HG02623 (cell line): ENCODE results near the gene ZNF750.
"Not testable (repeated sequence)": the region's sequence is repeated elsewhere in the genome, so short reads cannot be mapped to it uniquely, and the experiment has no call there.

Experiments
- ATAC-seq: cut with Tn5 transposase; IDR thresholded peaks from one replicate; pipeline ENCODE4 v1.9.1; 2021; ENCODE audit warnings: moderate library complexity; ENCODE audit not compliant: unreplicated experiment

The ZNF750 gene

DNA sequence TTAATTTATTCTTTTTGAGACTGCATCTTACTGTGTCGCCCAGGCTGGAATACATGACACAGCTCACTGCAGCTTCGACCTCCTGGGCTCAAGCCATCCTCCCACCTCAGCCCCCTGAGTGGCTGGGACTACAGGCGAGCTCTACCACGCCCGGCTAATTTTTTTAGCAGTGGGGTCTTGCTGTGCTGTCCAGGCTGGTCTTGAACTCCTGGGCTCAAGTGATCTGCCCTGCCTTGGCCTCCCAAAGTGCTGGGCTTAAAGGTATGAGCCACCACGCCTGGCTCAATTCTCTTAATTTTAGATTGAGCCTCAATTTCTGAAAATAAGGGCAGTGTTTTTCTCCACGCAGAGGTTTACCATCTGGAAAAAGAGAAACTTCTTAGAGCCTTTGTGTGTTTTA lies 41.1 kb downstream of the ZNF750 start:
- no peak for ATAC-seq

DNA sequence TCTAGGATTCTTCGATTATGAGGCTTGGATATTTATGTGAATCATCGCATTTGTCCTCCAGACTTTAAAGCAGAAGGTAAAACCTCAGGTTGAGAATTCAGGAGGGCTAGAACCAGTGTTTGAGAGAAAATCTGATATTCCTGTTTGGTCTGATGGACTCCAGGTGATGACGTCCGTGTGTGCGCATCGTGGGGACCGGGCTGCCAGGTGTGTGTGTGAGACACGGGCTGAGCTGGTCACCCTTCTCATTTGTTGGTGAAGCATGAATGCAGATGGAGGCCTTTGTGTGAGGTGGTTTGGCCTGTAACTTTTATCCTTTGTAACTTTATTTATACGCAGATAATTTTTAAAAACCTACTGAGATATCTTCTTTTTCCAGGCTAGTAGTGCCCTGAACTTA lies 42.8 kb downstream of the ZNF750 start:
- no peak for ATAC-seq

DNA sequence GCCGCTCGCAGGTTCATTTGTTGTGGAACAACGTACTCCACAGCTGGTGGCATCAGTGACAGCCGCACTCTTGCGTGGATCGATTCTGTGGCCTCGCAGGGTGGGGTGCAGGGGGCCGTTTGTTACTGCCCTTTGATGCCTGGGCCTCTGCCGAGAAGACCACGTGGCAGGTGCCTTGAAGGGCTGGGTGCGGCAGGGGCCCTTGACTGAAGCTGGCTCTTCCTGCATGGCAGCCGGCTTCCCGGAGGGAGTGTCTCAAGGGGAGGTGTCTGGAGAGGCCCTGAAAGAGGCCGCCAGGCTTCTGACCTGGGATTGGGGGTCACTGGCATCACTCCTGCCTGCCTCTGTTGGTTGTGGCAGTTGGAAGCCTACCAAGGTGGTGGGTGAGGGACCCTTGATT lies 44.2 kb downstream of the ZNF750 start:
- ATAC-seq, result no peak

GRCh38 chr17:82794781-82795482 lies 44.9 kb downstream of the ZNF750 start:
- ATAC-seq, result no peak

- ATAC-seq, result no peak
These were observed 45.7 kb downstream of the ZNF750 start for GRCh38 chr17:82793974-82794630.

DNA sequence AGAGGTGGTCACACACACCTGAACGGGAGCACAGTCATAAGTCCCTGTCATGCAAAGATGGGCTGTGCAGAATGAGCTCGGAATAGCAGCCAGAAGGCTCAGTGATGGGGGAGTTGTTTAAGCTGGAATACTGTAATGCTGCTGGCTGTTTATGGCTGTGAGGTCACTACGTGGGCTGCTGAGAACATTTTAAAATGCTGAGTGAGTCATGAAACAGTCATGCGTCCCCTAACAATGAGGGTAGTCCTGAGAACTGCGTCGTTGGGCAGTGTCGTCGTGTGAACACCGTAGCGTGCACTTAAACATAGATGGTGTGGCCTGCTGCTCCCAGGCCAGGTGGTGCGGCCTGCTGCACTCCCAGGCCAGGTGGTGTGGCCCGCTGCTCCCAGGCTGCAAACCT lies 48.3 kb downstream of the ZNF750 start:
- ATAC-seq, result no peak

DNA sequence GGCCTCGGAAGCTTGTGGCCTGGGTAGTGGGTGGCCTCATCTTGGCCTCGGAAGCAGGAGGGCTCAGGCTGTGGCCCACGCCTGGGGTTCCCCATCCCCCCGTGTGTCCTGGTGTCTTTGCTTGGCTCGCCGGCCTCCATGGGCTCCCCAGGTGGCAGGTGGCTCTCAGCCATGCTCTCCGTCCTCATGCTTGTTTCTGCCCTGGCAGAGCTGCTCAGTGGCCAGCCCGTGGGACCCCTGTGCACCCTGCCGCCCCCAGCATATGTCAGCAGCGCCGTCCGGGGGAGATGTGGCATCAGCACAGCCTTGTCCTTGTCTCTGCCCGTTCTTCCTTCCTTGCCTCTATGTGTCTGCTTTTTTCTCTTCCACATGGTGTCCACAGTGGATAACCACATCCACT lies 49.4 kb downstream of the ZNF750 start:
- ATAC-seq, result no peak

- no peak for ATAC-seq
These were observed 50.0 kb downstream of the ZNF750 start for GRCh38 chr17:82789806-82790205.

- no peak for ATAC-seq
These were observed 50.7 kb downstream of the ZNF750 start for GRCh38 chr17:82789051-82789592.

- ATAC-seq, result no peak
These were observed 51.4 kb downstream of the ZNF750 start for GRCh38 chr17:82788206-82789001.

- ATAC-seq, result no peak
These were observed 52.6 kb downstream of the ZNF750 start for GRCh38 chr17:82787081-82787848.

- ATAC-seq, result no peak
These were observed 53.4 kb downstream of the ZNF750 start for GRCh38 chr17:82786427-82786826.

GRCh38 chr17:82785581-82785980 lies 54.2 kb downstream of the ZNF750 start:
- not testable (repeated sequence) for ATAC-seq

- no peak for ATAC-seq
These were observed 56.3 kb downstream of the ZNF750 start for GRCh38 chr17:82783498-82783897.

DNA sequence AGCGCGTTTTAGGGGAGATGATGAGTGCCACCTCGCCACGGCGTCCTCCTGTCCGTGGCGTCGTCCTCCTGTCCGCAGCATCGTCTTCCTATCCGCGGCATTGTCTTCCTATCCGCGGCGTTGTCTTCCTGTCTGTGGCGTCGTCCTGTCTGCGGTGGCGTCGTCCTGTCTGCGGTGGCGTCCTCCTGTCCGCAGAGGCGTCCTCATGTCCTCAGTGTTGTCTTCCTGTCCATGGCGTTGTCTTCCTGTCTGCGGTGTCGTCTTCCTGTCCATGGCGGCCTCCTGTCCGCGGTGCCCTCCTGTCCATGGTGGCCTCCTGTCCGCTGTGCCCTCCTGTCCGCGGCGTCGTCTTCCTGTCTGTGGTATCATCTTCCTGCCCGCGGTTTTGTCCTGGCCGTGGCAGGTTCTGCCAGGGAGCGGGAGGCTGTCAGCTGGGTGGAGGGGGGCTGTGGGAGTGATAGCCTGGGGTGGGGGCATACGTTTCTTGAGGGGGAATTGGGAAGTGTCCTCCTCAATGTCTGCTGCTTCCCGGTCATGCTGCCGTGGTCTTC lies 57.1 kb downstream of the ZNF750 start:
- ATAC-seq, result no peak

DNA sequence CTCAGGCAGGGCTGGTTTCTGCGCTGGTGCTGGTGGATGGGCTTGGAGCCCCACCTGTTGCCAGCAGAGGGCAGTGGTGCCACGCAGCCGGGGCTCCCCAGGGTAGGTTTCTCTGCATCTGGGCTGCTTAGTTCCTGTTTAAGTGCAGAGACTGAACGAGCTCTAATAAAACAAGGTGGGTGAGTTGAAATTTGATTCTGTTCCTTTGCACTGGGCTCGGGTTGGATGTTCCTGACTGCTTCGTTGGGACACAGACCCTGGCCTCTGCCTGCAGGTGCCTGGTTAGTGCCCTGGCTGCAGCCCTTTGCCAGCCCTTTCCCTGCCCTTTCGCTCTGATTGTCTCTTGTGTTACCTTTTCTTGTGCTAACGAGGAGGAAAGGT lies 57.9 kb downstream of the ZNF750 start:
- no peak for ATAC-seq

DNA sequence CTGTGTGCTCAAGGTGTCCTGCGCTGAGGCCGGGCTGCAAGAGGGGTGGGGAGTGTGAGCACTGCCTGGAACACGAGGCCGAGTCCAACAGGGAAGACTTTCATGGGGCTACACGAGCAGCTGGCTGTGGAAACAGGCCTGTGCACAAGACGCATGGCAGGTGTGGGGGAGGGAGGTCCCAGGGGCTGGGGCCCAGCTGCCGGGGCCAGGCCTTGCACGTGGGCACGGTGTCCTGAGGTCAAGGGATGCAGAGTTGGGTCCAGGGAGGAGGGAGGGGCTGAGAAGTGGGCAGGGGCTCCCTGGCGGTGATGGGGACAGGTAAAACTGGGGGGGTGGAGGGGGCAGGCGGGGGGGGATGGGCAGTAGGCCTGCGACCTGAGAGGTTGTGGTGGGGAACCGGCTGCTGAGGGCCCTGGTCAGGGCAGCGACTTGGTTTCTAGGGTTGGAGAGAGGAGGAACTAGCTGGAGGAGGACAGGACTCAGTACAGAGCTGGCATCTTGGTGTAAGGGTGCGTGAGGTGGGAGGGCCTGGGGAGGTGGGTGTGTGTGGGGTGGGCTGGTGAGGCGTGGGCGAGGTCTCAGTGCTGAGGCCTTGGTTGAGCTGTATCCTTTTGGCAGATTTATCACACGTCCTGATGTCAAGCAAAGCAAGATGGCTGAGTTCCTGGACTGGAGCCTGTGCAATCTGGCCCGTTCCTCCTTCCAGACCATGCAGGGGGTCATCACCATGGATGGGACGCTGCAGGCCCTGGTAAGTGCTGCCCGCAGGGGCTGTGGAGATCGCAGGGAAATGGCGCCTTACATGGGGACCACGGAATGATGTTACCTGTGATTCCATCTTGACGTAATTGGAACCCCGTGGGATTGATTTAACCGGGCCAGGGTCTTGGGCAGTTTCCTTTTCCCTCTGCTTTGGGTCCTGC lies 58.6 kb downstream of the ZNF750 start:
- no peak for ATAC-seq

- ATAC-seq, result no peak
These were observed 59.6 kb downstream of the ZNF750 start for GRCh38 chr17:82780195-82780594.

DNA sequence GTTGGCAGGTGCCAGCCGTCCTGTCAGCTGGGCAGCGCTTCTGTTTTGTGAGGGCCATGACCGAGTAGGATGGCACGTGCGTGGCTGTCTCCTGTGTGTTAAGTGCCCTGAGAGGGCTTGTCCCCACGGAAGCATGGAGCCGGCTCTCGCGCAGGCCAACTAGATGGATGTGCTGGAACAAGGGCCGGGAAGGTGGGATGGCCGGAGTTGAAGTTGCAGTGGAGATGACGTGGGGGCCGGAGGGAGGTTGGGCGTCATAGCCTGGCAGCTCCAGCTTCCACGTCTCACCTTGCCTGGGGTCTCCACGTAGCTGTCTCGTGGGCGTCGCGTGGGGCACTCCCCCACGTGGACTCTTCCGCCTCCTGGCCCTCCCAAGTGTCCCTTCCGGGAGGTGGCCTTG lies 60.3 kb downstream of the ZNF750 start:
- no peak for ATAC-seq
